DND-41 (cell line): Measurements from ENCODE around the gene NR6A1.

Experiments used
- ATAC-seq: fragments of 200-7000 bp; cut with Tn5 transposase; 3 replicates; pipeline ENCODE4 v1.9.1; 2021; ENCODE audit warnings: low read depth; ENCODE audit not compliant: insufficient read depth
- DNase-seq: peaks from one replicate; pipeline ENCODE4 v3.0.0-alpha.2; 2020
- H2AFZ ChIP-seq: 2 replicates; pipeline ENCODE4 v1.6.0; 2012; ENCODE audit warnings: low read depth, low read length
- H3K27ac ChIP-seq: 2 replicates; pipeline ENCODE4 v1.5.1; 2012; ENCODE audit warnings: low read length, inconsistent platforms
- H3K27me3 ChIP-seq: fragments of 200-600 bp; sonication (generic); 2 replicates; pipeline ENCODE4 v1.6.0; 2012; ENCODE audit warnings: low read length, mild to moderate bottlenecking, inconsistent platforms; ENCODE audit not compliant: insufficient read depth, poor library complexity
- H3K36me3 ChIP-seq: 2 replicates; pipeline ENCODE4 v1.5.1; 2012; ENCODE audit warnings: low read length, inconsistent platforms; ENCODE audit not compliant: insufficient read depth
- H3K4me1 ChIP-seq: 2 replicates; pipeline ENCODE4 v1.5.1; 2012; ENCODE audit warnings: mild to moderate bottlenecking, low read length; ENCODE audit not compliant: insufficient read depth
- H3K4me2 ChIP-seq: 2 replicates; pipeline ENCODE4 v1.6.0; 2012; ENCODE audit warnings: mild to moderate bottlenecking, moderate library complexity, low read length, inconsistent platforms; ENCODE audit not compliant: insufficient read depth
- H3K4me3 ChIP-seq, 2 experiments: fragments of 200-600 bp in 1 of 2; shearing (Covaris generic) in 1 of 2; 2 replicates each; pipeline ENCODE4 v1.5.1; 2012 to 2016; ENCODE audit warnings: inconsistent platforms in 2 of 2, low read length in 2 of 2, mild to moderate bottlenecking in 2 of 2, low read depth in 1 of 2, moderate library complexity in 1 of 2
- H3K79me2 ChIP-seq: 2 replicates; pipeline ENCODE4 v1.6.0; 2012; ENCODE audit warnings: low read length, inconsistent platforms; ENCODE audit not compliant: insufficient read depth
- H3K9ac ChIP-seq: 2 replicates; pipeline ENCODE4 v1.6.0; 2012; ENCODE audit warnings: low read depth, mild to moderate bottlenecking, inconsistent platforms, low read length, moderate library complexity
- H3K9me3 ChIP-seq: 2 replicates; pipeline ENCODE4 v1.5.1; 2012; ENCODE audit warnings: low read length, moderate library complexity, mild to moderate bottlenecking, inconsistent platforms; ENCODE audit not compliant: insufficient read depth, severe bottlenecking
- H4K20me1 ChIP-seq: 2 replicates; pipeline ENCODE4 v1.6.0; 2012; ENCODE audit warnings: low read length; ENCODE audit not compliant: insufficient read depth
- CTCF ChIP-seq: IDR thresholded peaks from 2 replicates; pipeline ENCODE4 v1.5.1; 2012; ENCODE audit warnings: borderline replicate concordance, low read length, moderate library complexity, mild to moderate bottlenecking; ENCODE audit not compliant: poor library complexity, severe bottlenecking; ENCODE audit errors: extremely low read depth
- EZH2 ChIP-seq: IDR thresholded peaks from 3 replicates; pipeline ENCODE4 v1.6.1; 2012; ENCODE audit warnings: borderline replicate concordance, low read depth, mild to moderate bottlenecking, moderate library complexity, low read length, inconsistent platforms; ENCODE audit not compliant: severe bottlenecking

The NR6A1 gene

GRCh38 chr9:124717597-124717996, 53.5 kb downstream of the NR6A1 start:
- no peak for TF ChIP-seq EZH2
- TF ChIP-seq CTCF = no peak
- ATAC-seq = no peak
- H3K4me3 ChIP-seq = no peak overlapping the region
- H3K4me2 ChIP-seq = no peak overlapping the region
- no peaks in the 10 kb centered on the region for H3K9me3 ChIP-seq
- DNase-seq = no peak
- no peak overlapping the region for H3K9ac ChIP-seq
- H3K4me1 ChIP-seq = no peaks in the 10 kb centered on the region
- no peaks in the 10 kb centered on the region for H3K27me3 ChIP-seq
- no peaks in the 10 kb centered on the region for H4K20me1 ChIP-seq
- no peaks in the 10 kb centered on the region for H3K36me3 ChIP-seq
- H2AFZ ChIP-seq = no peak overlapping the region
- no peaks in the 10 kb centered on the region for H3K79me2 ChIP-seq
- no peak overlapping the region for H3K27ac ChIP-seq

- Histone ChIP-seq H3K79me2 (no peaks in the 10 kb centered on the region), H3K36me3 (no peaks in the 10 kb centered on the region), H3K9ac (no peak overlapping the region), H3K4me2 (no peak overlapping the region), H3K4me1 (peaks cover 4% of the 10 kb centered on the region; the same call in 1 of the 2 replicates), H3K4me3 (no peak overlapping the region), H2AFZ (no peak overlapping the region), H3K27me3 (no peaks in the 10 kb centered on the region), H3K9me3 (no peaks in the 10 kb centered on the region), H4K20me1 (no peaks in the 10 kb centered on the region), H3K27ac (no peak overlapping the region)
- TF ChIP-seq EZH2 (no peak), CTCF (no peak)
- ATAC-seq (no peak), DNase-seq (no peak)
These were observed 54.3 kb downstream of the NR6A1 start for GRCh38 chr9:124716808-124717207.

GRCh38 chr9:124710766-124711165, 60.3 kb downstream of the NR6A1 start:
- H3K27me3 ChIP-seq = no peaks in the 10 kb centered on the region
- no peaks in the 10 kb centered on the region for H3K9me3 ChIP-seq
- H4K20me1 ChIP-seq = peaks cover 4% of the 10 kb centered on the region; the same call in 1 of the 2 replicates
- H3K27ac ChIP-seq = no peak overlapping the region
- H3K4me2 ChIP-seq = no peak overlapping the region
- no peak for ATAC-seq
- no peak overlapping the region for H3K4me3 ChIP-seq
- peaks cover 7% of the 10 kb centered on the region; the same call in 1 of the 2 replicates for H3K4me1 ChIP-seq
- no peaks in the 10 kb centered on the region for H3K79me2 ChIP-seq
- H2AFZ ChIP-seq = no peak overlapping the region
- TF ChIP-seq CTCF = no peak
- no peak for TF ChIP-seq EZH2
- H3K9ac ChIP-seq = no peak overlapping the region
- DNase-seq = no peak
- H3K36me3 ChIP-seq = no peaks in the 10 kb centered on the region

- Histone ChIP-seq H4K20me1 (peaks cover 4% of the 10 kb centered on the region; the same call in 1 of the 2 replicates), H3K79me2 (no peaks in the 10 kb centered on the region), H3K4me2 (no peak overlapping the region), H3K4me1 (peaks cover 7% of the 10 kb centered on the region; the same call in 1 of the 2 replicates), H3K9me3 (no peaks in the 10 kb centered on the region), H3K36me3 (no peaks in the 10 kb centered on the region), H3K4me3 (no peak overlapping the region), H2AFZ (no peak overlapping the region), H3K27me3 (no peaks in the 10 kb centered on the region), H3K27ac (no peak overlapping the region), H3K9ac (no peak overlapping the region)
- TF ChIP-seq EZH2 (no peak), CTCF (no peak)
- DNase-seq (no peak), ATAC-seq (no peak)
These were observed 61.8 kb downstream of the NR6A1 start for GRCh38 chr9:124709292-124709690.
